Liver (tissue), 3 donors: ENCODE data around the gene NLRC5.

Source experiments
- ATF3 ChIP-seq: IDR thresholded peaks from 2 replicates; pipeline ENCODE4 v1.6.1; 2016; ENCODE audit warnings: antibody characterized with exemption
- CTCF ChIP-seq: fragments of 150-350 bp; IDR thresholded peaks from 2 replicates; pipeline ENCODE4 v1.5.1; 2017; ENCODE audit warnings: improper control_type of control experiment, low read depth, low read length; ENCODE audit not compliant: missing input control
- EGR1 ChIP-seq, 2 donors: IDR thresholded peaks; 2 replicates each; pipeline ENCODE4 v1.6.1; 2016 to 2018; ENCODE audit warnings: antibody characterized with exemption in 2 of 2, low read depth in 2 of 2
- JUND ChIP-seq, 2 donors: IDR thresholded peaks; 2 replicates each; pipeline ENCODE4 v1.6.1; 2016; ENCODE audit warnings: antibody characterized with exemption in 2 of 2
- MAX ChIP-seq: IDR thresholded peaks from 2 replicates; pipeline ENCODE4 v1.6.1; 2016; ENCODE audit warnings: antibody characterized with exemption
- RAD21 ChIP-seq, 2 donors: IDR thresholded peaks; 2 replicates each; pipeline ENCODE4 v1.6.1; 2016; ENCODE audit warnings: antibody characterized with exemption in 2 of 2, mild to moderate bottlenecking in 2 of 2
- REST ChIP-seq: IDR thresholded peaks from 2 replicates; pipeline ENCODE4 v1.6.1; 2016; ENCODE audit warnings: antibody characterized with exemption, mild to moderate bottlenecking
- SP1 ChIP-seq: IDR thresholded peaks from 2 replicates; pipeline ENCODE4 v1.6.1; 2018; ENCODE audit warnings: antibody characterized with exemption, mild to moderate bottlenecking
- TAF1 ChIP-seq: conservative IDR thresholded peaks from 2 replicates; pipeline ENCODE4 v1.6.1; 2016; ENCODE audit warnings: antibody characterized with exemption, mild to moderate bottlenecking
- YY1 ChIP-seq: IDR thresholded peaks from 2 replicates; pipeline ENCODE4 v1.6.1; 2016; ENCODE audit warnings: antibody characterized with exemption, mild to moderate bottlenecking
- ZBTB33 ChIP-seq: IDR thresholded peaks from 2 replicates; pipeline ENCODE4 v1.6.1; 2016; ENCODE audit warnings: antibody characterized with exemption
- donor health status: healthy.
- donor health status: healthy.

GRCh38 chr16:57102888-57103851, 113.8 kb downstream of the NLRC5 start:
- TF ChIP-seq TAF1, result no peak
- TF ChIP-seq CTCF, result no peak
- no peak for TF ChIP-seq REST
- no peak for TF ChIP-seq ZBTB33
- no peak for TF ChIP-seq MAX
- TF ChIP-seq SP1, result no peak
- TF ChIP-seq YY1, result no peak
- TF ChIP-seq EGR1 (IDR thresholded peaks at IDR 0.05; ENCODE audit: low read depth in 2 of 2), result no peak
- no peak for TF ChIP-seq ATF3
- TF ChIP-seq JUND (IDR thresholded peaks at IDR 0.05), result no peak
- TF ChIP-seq RAD21 (IDR thresholded peaks at IDR 0.05), result no peak
